GM12801 (cell line): ENCODE data around the gene PTPRJ.

ENCODE experiments used
- CTCF ChIP-seq: IDR thresholded peaks from one replicate; pipeline ENCODE4 v1.5.1; 2011; ENCODE audit warnings: control low read depth; ENCODE audit not compliant: insufficient read length; ENCODE audit errors: extremely low read depth

PTPRJ gene

GRCh38 chr11:48043991-48044512, 63.7 kb downstream of the PTPRJ start:
- no peak for TF ChIP-seq CTCF

- TF ChIP-seq CTCF: no peak
Measured at GRCh38 chr11:48044577-48044976, 64.2 kb downstream of the PTPRJ start.

- no peak for TF ChIP-seq CTCF
Measured at GRCh38 chr11:48045536-48045935, 65.2 kb downstream of the PTPRJ start.

GRCh38 chr11:48047616-48048015, 67.3 kb downstream of the PTPRJ start:
- TF ChIP-seq CTCF: no peak

- no peak for TF ChIP-seq CTCF
Measured at GRCh38 chr11:48049036-48049435, 68.7 kb downstream of the PTPRJ start.

GRCh38 chr11:48050304-48050703, 69.9 kb downstream of the PTPRJ start:
- no peak for TF ChIP-seq CTCF

GRCh38 chr11:48051217-48051830, 71.0 kb downstream of the PTPRJ start:
- no peak for TF ChIP-seq CTCF
